Body of pancreas (tissue), 4 donors: ENCODE measurements around the gene WDR64. TPM values are rescaled to one million over a fixed set of nuclear protein-coding genes. Genes with fewer than 3 reads are reported as not detected.

ENCODE experiments used
- ATAC-seq: fragments of 150-250 bp; one replicate; pipeline ENCODE4 v1.9.1; 2016
- DNase-seq, 4 donors: peaks; one replicate each; pipeline ENCODE4 v3.0.0-alpha.2; 2019
- H3K27ac ChIP-seq, 4 donors: fragments of 200-600 bp; sonication (generic); 1 replicate in 3 of 4; 2 replicates in 1 of 4; pipeline versions ENCODE4 v1.5.1 to v1.6.1; 2016 to 2019; ENCODE audit warnings: mild to moderate bottlenecking in 1 of 4, mixed read lengths in 1 of 4, moderate library complexity in 1 of 4
- H3K27me3 ChIP-seq, 2 donors: fragments of 200-600 bp; sonication (generic); one replicate each; pipeline ENCODE4 v1.6.0; 2016; ENCODE audit warnings: mild to moderate bottlenecking in 1 of 2
- H3K36me3 ChIP-seq, 2 donors: fragments of 200-600 bp; sonication (generic); replicated peaks in 1 of 2; 2 replicates each; pipeline ENCODE4 v1.5.1; 2016; ENCODE audit warnings: low read depth in 2 of 2; ENCODE audit not compliant: insufficient read depth in 1 of 2
- H3K4me1 ChIP-seq: fragments of 200-600 bp; sonication (generic); one replicate; pipeline ENCODE4 v1.6.0; 2016
- H3K4me3 ChIP-seq, 2 donors: fragments of 200-600 bp; sonication (generic); 1 replicate in 1 of 2; 2 replicates in 1 of 2; pipeline ENCODE4 v1.5.1; 2016 to 2019
- H3K9me3 ChIP-seq, 3 donors: fragments of 200-600 bp; sonication (generic); 1 replicate in 2 of 3; 2 replicates in 1 of 3; pipeline ENCODE4 v1.5.1; 2016
- POLR2A ChIP-seq, 3 donors: fragments of 450-650 bp; IDR thresholded peaks; one replicate each; pipeline ENCODE4 v1.6.1; 2016; ENCODE audit warnings: antibody characterized with exemption in 3 of 3, mild to moderate bottlenecking in 2 of 3
- WGBS, 2 donors: methylation state at CpG; one replicate each; pipeline ENCODE4 v1.1.5; 2017; 5-methylcytosine and 5-hydroxymethylcytosine counted together
- intact Hi-C: fragments of 100-400 bp; cut with DNase I; formaldehyde crosslinking; loops from one replicate; pipeline ENCODE4 v1.15.1; 2023
- total RNA-seq, 2 donors: library from RNA; depleted of rRNA; stranded (reverse); fragments of >200 nt; gene quantifications; one replicate each; pipeline ENCODE4 v1.1.0, GENCODE V29; 2016
- TF ChIP-seq, protein P1 (sequence below), 7 experiments: fragments of 450-650 bp in 4 of 7; fragments of 200-600 bp in 3 of 7; sonication (generic) in 3 of 7; IDR thresholded peaks; one replicate each; pipeline ENCODE4 v1.5.1; 2016 to 2019; ENCODE audit warnings: antibody characterized with exemption in 7 of 7

Gene WDR64
- total RNA-seq, 2 donors from 2014 or later = not detected

GRCh38 chr1:241828463-241829021 is 176.5 kb downstream of the WDR64 start:
- no peak for ATAC-seq
- intact Hi-C loops = no loop called here
- 80 to 85% methylated on average over 3 of the region's 3 CpGs for WGBS, 2 donors
- DNase-seq = no peak
- Histone ChIP-seq H3K36me3 (no peaks in the 10 kb centered on the region), H3K4me1 (no peaks in the 10 kb centered on the region), H3K4me3 (no peak overlapping the region), H3K9me3 (no peaks in the 10 kb centered on the region), H3K27me3 (no peaks in the 10 kb centered on the region), H3K27ac (no peak overlapping the region)
- TF ChIP-seq, protein P1, sequence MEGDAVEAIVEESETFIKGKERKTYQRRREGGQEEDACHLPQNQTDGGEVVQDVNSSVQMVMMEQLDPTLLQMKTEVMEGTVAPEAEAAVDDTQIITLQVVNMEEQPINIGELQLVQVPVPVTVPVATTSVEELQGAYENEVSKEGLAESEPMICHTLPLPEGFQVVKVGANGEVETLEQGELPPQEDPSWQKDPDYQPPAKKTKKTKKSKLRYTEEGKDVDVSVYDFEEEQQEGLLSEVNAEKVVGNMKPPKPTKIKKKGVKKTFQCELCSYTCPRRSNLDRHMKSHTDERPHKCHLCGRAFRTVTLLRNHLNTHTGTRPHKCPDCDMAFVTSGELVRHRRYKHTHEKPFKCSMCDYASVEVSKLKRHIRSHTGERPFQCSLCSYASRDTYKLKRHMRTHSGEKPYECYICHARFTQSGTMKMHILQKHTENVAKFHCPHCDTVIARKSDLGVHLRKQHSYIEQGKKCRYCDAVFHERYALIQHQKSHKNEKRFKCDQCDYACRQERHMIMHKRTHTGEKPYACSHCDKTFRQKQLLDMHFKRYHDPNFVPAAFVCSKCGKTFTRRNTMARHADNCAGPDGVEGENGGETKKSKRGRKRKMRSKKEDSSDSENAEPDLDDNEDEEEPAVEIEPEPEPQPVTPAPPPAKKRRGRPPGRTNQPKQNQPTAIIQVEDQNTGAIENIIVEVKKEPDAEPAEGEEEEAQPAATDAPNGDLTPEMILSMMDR (IDR thresholded peaks at IDR 0.05) = no peak
- TF ChIP-seq POLR2A (IDR thresholded peaks at IDR 0.05) = no peak

GRCh38 chr1:241829468-241829867 is 177.4 kb downstream of the WDR64 start:
- no peak for ATAC-seq
- no peaks in the 10 kb centered on the region for H3K36me3 ChIP-seq
- no peaks in the 10 kb centered on the region for H3K9me3 ChIP-seq
- no peak overlapping the region for H3K4me3 ChIP-seq
- DNase-seq = no peak
- TF ChIP-seq, protein P1 (IDR thresholded peaks at IDR 0.05) = no peak
- TF ChIP-seq POLR2A (IDR thresholded peaks at IDR 0.05) = no peak
- intact Hi-C loops = no loop called here
- no peaks in the 10 kb centered on the region for H3K4me1 ChIP-seq
- no peaks in the 10 kb centered on the region for H3K27me3 ChIP-seq
- H3K27ac ChIP-seq = no peak overlapping the region

GRCh38 chr1:241834733-241835377 is 182.8 kb downstream of the WDR64 start:
- H3K27ac ChIP-seq = no peak overlapping the region
- peak in 1 of 4 donors; percentile 4 for DNase-seq
- H3K36me3 ChIP-seq = no peaks in the 10 kb centered on the region
- TF ChIP-seq, protein P1 (IDR thresholded peaks at IDR 0.05) = peak in 6 of 7 experiments; percentile 25 to 52 (median 47)
- TF ChIP-seq POLR2A (IDR thresholded peaks at IDR 0.05) = no peak
- H3K4me3 ChIP-seq = no peak overlapping the region
- H3K4me1 ChIP-seq = no peaks in the 10 kb centered on the region
- ATAC-seq = peak; percentile 47
- no peaks in the 10 kb centered on the region for H3K27me3 ChIP-seq
- no peaks in the 10 kb centered on the region for H3K9me3 ChIP-seq
- intact Hi-C loops = no loop called here
- 0 to 2% methylated on average over 1 of the region's 1 CpG for WGBS, 2 donors

DNA sequence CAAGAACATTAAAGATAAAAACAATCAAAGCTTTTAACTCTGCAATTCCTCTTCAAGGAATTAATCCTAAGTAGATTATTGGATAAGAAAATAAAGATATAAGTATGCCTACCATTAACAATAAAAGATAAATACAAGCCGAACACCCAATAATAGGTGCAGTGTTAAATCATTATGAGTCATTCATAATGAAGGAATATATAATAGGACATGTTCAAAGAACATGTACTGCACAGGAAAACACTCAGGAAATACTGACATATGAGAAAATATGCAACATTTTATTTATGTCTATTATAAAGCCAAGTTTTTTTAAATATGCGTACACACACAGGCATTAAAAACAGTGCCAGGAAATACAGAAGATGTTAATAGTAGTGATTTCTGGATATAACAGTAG is 184.9 kb downstream of the WDR64 start:
- intact Hi-C loops = no loop called here
- DNase-seq (no peak), ATAC-seq (no peak)
- no peak overlapping the region for H3K4me3 ChIP-seq
- no peaks in the 10 kb centered on the region for H3K4me1 ChIP-seq
- H3K27ac ChIP-seq = no peak overlapping the region
- no peaks in the 10 kb centered on the region for H3K27me3 ChIP-seq
- no peak for TF ChIP-seq POLR2A (IDR thresholded peaks at IDR 0.05)
- TF ChIP-seq, protein P1 (IDR thresholded peaks at IDR 0.05) = no peak
- H3K9me3 ChIP-seq = no peaks in the 10 kb centered on the region
- no peaks in the 10 kb centered on the region for H3K36me3 ChIP-seq
- 93 to 95% methylated on average over 2 of the region's 2 CpGs for WGBS, 2 donors

DNA sequence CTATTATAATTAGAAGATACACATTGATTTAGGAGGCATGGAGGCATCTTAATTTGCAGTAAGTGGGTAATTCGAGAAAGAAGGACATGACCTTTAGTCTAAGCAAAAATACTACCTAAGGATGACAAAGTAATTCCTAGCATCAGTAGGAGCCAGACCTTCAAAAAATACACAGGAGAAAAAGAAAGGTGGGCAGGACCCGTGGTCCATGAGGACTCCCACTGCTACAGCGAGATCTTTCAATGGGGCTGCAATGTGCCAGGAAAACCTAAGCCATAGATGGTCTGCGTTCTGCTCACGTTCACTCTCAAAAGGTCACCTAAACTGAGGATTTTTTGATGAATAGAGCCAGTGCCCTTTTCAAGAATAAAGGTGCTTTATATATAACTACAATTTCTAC is 185.3 kb downstream of the WDR64 start:
- H3K27me3 ChIP-seq = no peaks in the 10 kb centered on the region
- intact Hi-C loops = no loop called here
- TF ChIP-seq, protein P1 (IDR thresholded peaks at IDR 0.05) = no peak
- no peak for TF ChIP-seq POLR2A (IDR thresholded peaks at IDR 0.05)
- no peaks in the 10 kb centered on the region for H3K9me3 ChIP-seq
- no peak overlapping the region for H3K4me3 ChIP-seq
- ATAC-seq = no peak
- H3K27ac ChIP-seq = no peak overlapping the region
- 72 to 75% methylated on average over 5 of the region's 5 CpGs for WGBS, 2 donors
- H3K4me1 ChIP-seq = no peaks in the 10 kb centered on the region
- H3K36me3 ChIP-seq = no peaks in the 10 kb centered on the region
- DNase-seq = no peak
